ENCODE results near the gene NAV2.

GRCh38 chr11:20067665-20068064, 355.0 kb downstream of the NAV2 start:
- TF ChIP-seq EZH2 (IDR thresholded peaks at IDR 0.05) (no peak), POLR2AphosphoS5 (IDR thresholded peaks at IDR 0.05; ENCODE audit: borderline replicate concordance, low read depth, low read length) (no peak), FOXP2 (optimal IDR thresholded peaks at IDR 0.05; ENCODE audit: control extremely low read depth, extremely low read length, insufficient read depth) (no peak)

All from SK-N-MC (cell line).